ENCODE data around the gene MACROD2.

The MACROD2 gene

GRCh38 chr20:15318682-15319081 is 1323.4 kb downstream of the MACROD2 start:
- peak; percentile 60 for DNase-seq (ENCODE audit: low read depth)
- H3K4me3 ChIP-seq (ENCODE audit: low read depth, low read length) = peak overlapping the region; percentile 43
- TF ChIP-seq CTCF (IDR thresholded peaks at IDR 0.05; ENCODE audit: insufficient read depth, low read depth, low read length, missing control alignments) = no peak

GRCh38 chr20:15319439-15319838 is 1324.1 kb downstream of the MACROD2 start:
- DNase-seq (ENCODE audit: low read depth) = peak; percentile 6
- H3K4me3 ChIP-seq (ENCODE audit: low read depth, low read length) = no peak overlapping the region
- TF ChIP-seq CTCF (IDR thresholded peaks at IDR 0.05; ENCODE audit: insufficient read depth, low read depth, low read length, missing control alignments) = no peak

GRCh38 chr20:15320941-15321340 is 1325.6 kb downstream of the MACROD2 start:
- H3K4me3 ChIP-seq (ENCODE audit: low read depth, low read length) = no peak overlapping the region
- TF ChIP-seq CTCF (IDR thresholded peaks at IDR 0.05; ENCODE audit: insufficient read depth, low read depth, low read length, missing control alignments) = no peak
- no peak for DNase-seq (ENCODE audit: low read depth)

- no peak for DNase-seq (ENCODE audit: low read depth)
- no peak for TF ChIP-seq CTCF (IDR thresholded peaks at IDR 0.05; ENCODE audit: insufficient read depth, low read depth, low read length, missing control alignments)
- H3K4me3 ChIP-seq (ENCODE audit: low read depth, low read length) = no peak overlapping the region
Measured at GRCh38 chr20:15327123-15327522, 1331.8 kb downstream of the MACROD2 start.

- no peak for TF ChIP-seq CTCF (IDR thresholded peaks at IDR 0.05; ENCODE audit: insufficient read depth, low read depth, low read length, missing control alignments)
- no peak overlapping the region for H3K4me3 ChIP-seq (ENCODE audit: low read depth, low read length)
- DNase-seq (ENCODE audit: low read depth) = no peak
Measured at GRCh38 chr20:15328084-15328483, 1332.8 kb downstream of the MACROD2 start.

GRCh38 chr20:15332711-15333160 is 1337.4 kb downstream of the MACROD2 start:
- peak overlapping the region; percentile 54 for H3K4me3 ChIP-seq (ENCODE audit: low read depth, low read length)

More at GRCh38 chr20:15332711-15333160, 1337.4 kb downstream of the MACROD2 start:
- peak; percentile 78 for DNase-seq (ENCODE audit: low read depth)
- TF ChIP-seq CTCF (IDR thresholded peaks at IDR 0.05; ENCODE audit: insufficient read depth, low read depth, low read length, missing control alignments) = no peak
